Activated T-helper 2 cell treated with anti-CD3 and anti-CD28 coated beads, Interferon-gamma antibody, Interleukin-2, Interleukin-4, amounts not matched to agents 10 μg/mL and 5 μg/mL and 100 μg/mL, durations not matched to agents 14 hours and 24 hours and 36 hours (primary cell): ENCODE data around the gene CALHM1. TPM values are rescaled to one million over a fixed set of nuclear protein-coding genes. Genes with fewer than 3 reads are reported as not detected.

Source experiments
- DNase-seq: peaks from one replicate; pipeline ENCODE4 v3.0.0; 2021; ENCODE audit warnings: low spot score
- H3K27ac Mint-ChIP-seq: one replicate; pipeline ENCODE4 v1.8.0; 2021; ENCODE audit warnings: mixed read lengths
- H3K27me3 Mint-ChIP-seq: one replicate; pipeline ENCODE4 v1.8.0; 2021; ENCODE audit warnings: low read depth, mixed read lengths
- H3K36me3 Mint-ChIP-seq: one replicate; pipeline ENCODE4 v1.8.0; 2021; ENCODE audit warnings: low read depth, mixed read lengths
- H3K4me1 Mint-ChIP-seq: one replicate; pipeline ENCODE4 v1.8.0; 2021; ENCODE audit warnings: low read depth, mixed read lengths
- H3K4me3 Mint-ChIP-seq: one replicate; pipeline ENCODE4 v1.8.0; 2021; ENCODE audit warnings: low read depth, mild to moderate bottlenecking, moderate library complexity, mixed read lengths
- H3K9me3 Mint-ChIP-seq: one replicate; pipeline ENCODE4 v1.8.0; 2021; ENCODE audit warnings: mixed read lengths
- intact Hi-C: fragments of 100-400 bp; cut with micrococcal nuclease; formaldehyde crosslinking; loops from one replicate; pipeline ENCODE4 v1.15.1; 2023
- total RNA-seq: library from RNA; stranded (reverse); gene quantifications from 2 replicates; pipeline ENCODE4 v1.2.3, GENCODE V29; 2022

The CALHM1 gene
- total RNA-seq, 1 donor from 2014 or later, result not detected

DNA sequence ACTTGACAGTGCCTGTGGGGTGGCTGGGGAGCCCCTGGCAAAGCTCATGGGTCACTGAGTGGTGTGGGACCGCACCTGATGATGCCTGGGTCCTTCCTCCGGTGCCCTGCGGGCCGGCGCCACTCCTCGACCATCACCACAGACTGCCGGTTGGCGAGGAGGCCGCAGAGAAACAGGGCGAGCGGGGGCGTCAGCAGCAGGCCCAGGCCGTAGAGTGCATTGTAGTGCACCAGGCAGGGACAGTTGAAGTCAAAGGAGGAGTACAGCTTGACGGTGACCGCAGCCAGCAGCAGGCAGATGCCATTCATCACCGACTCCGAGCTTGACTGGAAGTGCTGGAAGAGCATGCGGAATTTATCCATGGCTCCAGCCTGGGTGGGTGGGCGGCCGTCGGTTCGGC lies 20.0 kb upstream of the CALHM1 start:
- Mint-ChIP-seq H3K4me1 (peaks cover 16% of the 10 kb centered on the region), H3K27ac (no peak overlapping the region), H3K27me3 (no peaks in the 10 kb centered on the region), H3K36me3 (no peaks in the 10 kb centered on the region), H3K9me3 (no peaks in the 10 kb centered on the region), H3K4me3 (no peak overlapping the region)
- no peak for DNase-seq
- intact Hi-C loops, result no loop called here

GRCh38 chr10:103476046-103476768 lies 17.5 kb upstream of the CALHM1 start:
- no peaks in the 10 kb centered on the region for H3K27me3 Mint-ChIP-seq
- H3K9me3 Mint-ChIP-seq, result no peaks in the 10 kb centered on the region
- H3K4me1 Mint-ChIP-seq, result peaks cover 23% of the 10 kb centered on the region
- H3K36me3 Mint-ChIP-seq, result no peaks in the 10 kb centered on the region
- H3K4me3 Mint-ChIP-seq, result no peak overlapping the region
- DNase-seq, result no peak
- H3K27ac Mint-ChIP-seq, result no peak overlapping the region
- intact Hi-C loops, result no loop called here

GRCh38 chr10:103475437-103475836 lies 16.7 kb upstream of the CALHM1 start:
- intact Hi-C loops, result no loop called here
- no peaks in the 10 kb centered on the region for H3K36me3 Mint-ChIP-seq
- no peak for DNase-seq
- peaks cover 29% of the 10 kb centered on the region for H3K4me1 Mint-ChIP-seq
- no peak overlapping the region for H3K4me3 Mint-ChIP-seq
- H3K9me3 Mint-ChIP-seq, result no peaks in the 10 kb centered on the region
- no peak overlapping the region for H3K27ac Mint-ChIP-seq
- no peaks in the 10 kb centered on the region for H3K27me3 Mint-ChIP-seq

DNA sequence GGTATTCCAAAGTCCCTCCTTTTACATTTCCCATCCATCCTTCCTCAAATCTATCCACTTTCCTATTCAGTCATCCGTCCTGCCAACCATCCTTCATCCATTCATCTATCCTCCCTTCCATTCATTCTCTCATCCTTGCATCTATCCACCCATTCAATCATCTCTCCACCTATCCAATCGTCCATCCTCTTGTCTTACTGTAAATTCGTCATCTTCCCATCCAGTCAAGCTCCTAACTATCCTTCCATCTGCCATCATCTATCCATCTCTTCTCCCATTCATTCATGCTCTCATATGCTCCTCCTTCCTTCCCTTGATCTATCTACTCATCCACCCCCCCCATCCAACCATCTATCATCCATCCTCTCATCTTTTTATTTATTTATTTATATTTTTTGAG lies 15.4 kb upstream of the CALHM1 start:
- DNase-seq, result no peak
- Mint-ChIP-seq H3K9me3 (no peaks in the 10 kb centered on the region), H3K4me1 (peaks cover 38% of the 10 kb centered on the region), H3K4me3 (no peak overlapping the region), H3K27me3 (no peaks in the 10 kb centered on the region), H3K36me3 (peaks cover 3% of the 10 kb centered on the region), H3K27ac (no peak overlapping the region)
- intact Hi-C loops, result no loop called here

GRCh38 chr10:103473261-103473671 lies 14.6 kb upstream of the CALHM1 start:
- DNase-seq, result no peak
- intact Hi-C loops, result no loop called here
- Mint-ChIP-seq H3K9me3 (no peaks in the 10 kb centered on the region), H3K27me3 (no peaks in the 10 kb centered on the region), H3K4me3 (no peak overlapping the region), H3K27ac (no peak overlapping the region), H3K4me1 (peaks cover 38% of the 10 kb centered on the region), H3K36me3 (peaks cover 3% of the 10 kb centered on the region)

DNA sequence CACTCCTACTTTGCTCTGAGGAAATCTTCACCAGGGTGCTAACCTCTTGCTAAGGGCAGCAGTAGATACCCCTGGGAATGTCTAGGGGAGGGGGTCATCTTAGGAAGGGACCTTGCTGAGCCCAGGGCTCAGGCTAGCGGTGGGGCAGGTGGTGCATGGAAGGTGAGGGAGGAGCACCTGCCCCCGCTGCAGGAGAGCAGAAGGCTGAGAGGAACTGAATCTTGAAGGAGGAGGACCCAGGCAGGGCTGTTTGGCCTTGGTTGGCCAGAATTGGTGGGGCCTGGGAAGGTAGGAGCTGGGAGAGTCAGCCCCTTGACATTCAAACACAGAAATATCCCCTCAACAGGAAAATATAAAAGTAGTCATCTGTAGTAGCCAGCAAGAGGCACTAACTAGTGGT lies 13.3 kb upstream of the CALHM1 start:
- Mint-ChIP-seq H3K9me3 (no peaks in the 10 kb centered on the region), H3K4me1 (peaks cover 42% of the 10 kb centered on the region), H3K27ac (peak overlapping the region; percentile 92), H3K27me3 (no peaks in the 10 kb centered on the region), H3K4me3 (peak overlapping the region; percentile 10), H3K36me3 (peaks cover 3% of the 10 kb centered on the region)
- intact Hi-C loops, result no loop called here
- DNase-seq, result no peak

GRCh38 chr10:103470761-103471653 lies 12.3 kb upstream of the CALHM1 start:
- peaks cover 45% of the 10 kb centered on the region for H3K4me1 Mint-ChIP-seq
- no peaks in the 10 kb centered on the region for H3K27me3 Mint-ChIP-seq
- intact Hi-C loops, result loop anchor here (1.0 kb wide), 1 partner anchor 20 kb away; no protein-coding TSS in a partner anchor

GRCh38 chr10:103469201-103469600 lies 10.5 kb upstream of the CALHM1 start:
- peaks cover 45% of the 10 kb centered on the region for H3K4me1 Mint-ChIP-seq

More at GRCh38 chr10:103470761-103471653, 12.3 kb upstream of the CALHM1 start:
- peak; percentile 76 for DNase-seq
- no peaks in the 10 kb centered on the region for H3K9me3 Mint-ChIP-seq
- peak overlapping the region; percentile 46 for H3K4me3 Mint-ChIP-seq
- peaks cover 3% of the 10 kb centered on the region for H3K36me3 Mint-ChIP-seq
- H3K27ac Mint-ChIP-seq, result peak overlapping the region; percentile 92

GRCh38 chr10:103467406-103467805 lies 8.7 kb upstream of the CALHM1 start:
- Mint-ChIP-seq H3K4me3 (no peak overlapping the region), H3K27me3 (peaks cover 2% of the 10 kb centered on the region), H3K27ac (no peak overlapping the region), H3K36me3 (peaks cover 3% of the 10 kb centered on the region), H3K4me1 (peaks cover 37% of the 10 kb centered on the region), H3K9me3 (no peaks in the 10 kb centered on the region)
- DNase-seq, result no peak
- intact Hi-C loops, result no loop called here

More at GRCh38 chr10:103469201-103469600, 10.5 kb upstream of the CALHM1 start:
- intact Hi-C loops, result no loop called here
- DNase-seq, result no peak
- H3K9me3 Mint-ChIP-seq, result no peaks in the 10 kb centered on the region
- H3K27me3 Mint-ChIP-seq, result no peaks in the 10 kb centered on the region
- H3K4me3 Mint-ChIP-seq, result no peak overlapping the region
- H3K27ac Mint-ChIP-seq, result no peak overlapping the region
- peaks cover 3% of the 10 kb centered on the region for H3K36me3 Mint-ChIP-seq

DNA sequence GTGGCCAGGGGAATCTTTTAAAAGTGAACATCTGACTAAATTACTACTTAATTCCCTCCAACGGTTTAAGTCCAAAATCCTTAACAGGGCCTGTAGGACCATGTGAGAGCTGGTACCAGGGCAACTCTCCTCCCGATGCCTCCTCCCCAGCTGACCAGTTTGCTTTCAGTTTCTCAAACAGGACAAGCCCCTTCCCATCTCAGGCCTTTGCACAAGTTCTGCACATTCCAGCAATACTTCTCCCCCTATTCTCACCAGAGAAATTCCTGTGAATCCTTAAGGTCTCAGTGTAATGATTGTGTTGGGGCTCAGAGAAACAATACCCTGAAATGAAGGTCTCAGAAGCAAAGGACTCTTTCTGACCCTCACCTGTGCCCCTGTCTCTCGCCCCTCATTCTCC lies 8.0 kb upstream of the CALHM1 start:
- peaks cover 31% of the 10 kb centered on the region for H3K4me1 Mint-ChIP-seq
- DNase-seq, result no peak
- H3K27me3 Mint-ChIP-seq, result peaks cover 2% of the 10 kb centered on the region
- intact Hi-C loops, result no loop called here
- H3K4me3 Mint-ChIP-seq, result no peak overlapping the region
- H3K27ac Mint-ChIP-seq, result no peak overlapping the region
- H3K9me3 Mint-ChIP-seq, result no peaks in the 10 kb centered on the region
- peaks cover 3% of the 10 kb centered on the region for H3K36me3 Mint-ChIP-seq

- Mint-ChIP-seq H3K4me3 (no peak overlapping the region), H3K27ac (no peak overlapping the region), H3K4me1 (peaks cover 24% of the 10 kb centered on the region), H3K27me3 (peaks cover 2% of the 10 kb centered on the region), H3K9me3 (no peaks in the 10 kb centered on the region), H3K36me3 (peaks cover 3% of the 10 kb centered on the region)
- no peak for DNase-seq
- intact Hi-C loops, result no loop called here
Measured at GRCh38 chr10:103465411-103466179, 6.9 kb upstream of the CALHM1 start.

- Mint-ChIP-seq H3K4me3 (no peak overlapping the region), H3K27ac (no peak overlapping the region), H3K9me3 (no peaks in the 10 kb centered on the region), H3K36me3 (no peaks in the 10 kb centered on the region), H3K27me3 (peaks cover 2% of the 10 kb centered on the region), H3K4me1 (peaks cover 17% of the 10 kb centered on the region)
- DNase-seq, result no peak
- intact Hi-C loops, result no loop called here
Measured at GRCh38 chr10:103463499-103463898, 4.8 kb upstream of the CALHM1 start.
